ENCODE results near the gene CCDC60. TPM values are rescaled to one million over a fixed set of nuclear protein-coding genes. Genes with fewer than 3 reads are reported as not detected.
A peak's percentile ranks its signal among the peaks of the same experiment; 100 is the strongest.

Gene CCDC60
- 3.5 TPM for total RNA-seq

- peak; percentile 79 for ATAC-seq
Measured at GRCh38 chr12:119334430-119335170, at the start of gene CCDC60. Gene CCDC60, plus strand, starts transcription at chr12:119334729. Its CDS starts 448 bp downstream, at chr12:119335177.

- ATAC-seq, result no peak
Measured at GRCh38 chr12:119288576-119288975, 46.0 kb upstream of the CCDC60 start.

GRCh38 chr12:119292893-119293630 is 41.5 kb upstream of the CCDC60 start:
- no peak for ATAC-seq

GRCh38 chr12:119294211-119294610 is 40.3 kb upstream of the CCDC60 start:
- ATAC-seq, result no peak

GRCh38 chr12:119296535-119296934 is 38.0 kb upstream of the CCDC60 start:
- no peak for ATAC-seq

- ATAC-seq, result no peak
Measured at GRCh38 chr12:119299130-119299529, 35.4 kb upstream of the CCDC60 start.

GRCh38 chr12:119301379-119301778 is 33.1 kb upstream of the CCDC60 start:
- no peak for ATAC-seq

GRCh38 chr12:119302451-119303080 is 32.0 kb upstream of the CCDC60 start:
- ATAC-seq, result no peak

- ATAC-seq, result peak; percentile 83
Measured at GRCh38 chr12:119306593-119306992, 27.9 kb upstream of the CCDC60 start.

- ATAC-seq, result no peak
Measured at GRCh38 chr12:119307747-119308146, 26.8 kb upstream of the CCDC60 start.

- no peak for ATAC-seq
Measured at GRCh38 chr12:119308708-119309456, 25.6 kb upstream of the CCDC60 start.

- ATAC-seq, result no peak
Measured at GRCh38 chr12:119311878-119312277, 22.7 kb upstream of the CCDC60 start.

GRCh38 chr12:119312904-119313303 is 21.6 kb upstream of the CCDC60 start:
- no peak for ATAC-seq

- ATAC-seq, result no peak
Measured at GRCh38 chr12:119314290-119314689, 20.2 kb upstream of the CCDC60 start.

- peak; percentile 80 for ATAC-seq
Measured at GRCh38 chr12:119319638-119320037, 14.9 kb upstream of the CCDC60 start.

- ATAC-seq, result no peak
Measured at GRCh38 chr12:119320678-119321077, 13.9 kb upstream of the CCDC60 start.

- ATAC-seq, result no peak
Measured at GRCh38 chr12:119322301-119322723, 12.2 kb upstream of the CCDC60 start.

GRCh38 chr12:119325813-119326212 is 8.7 kb upstream of the CCDC60 start:
- peak; percentile 62 for ATAC-seq

GRCh38 chr12:119326341-119326740 is 8.2 kb upstream of the CCDC60 start:
- peak; percentile 84 for ATAC-seq

GRCh38 chr12:119327471-119327870 is 7.1 kb upstream of the CCDC60 start:
- ATAC-seq, result no peak

- ATAC-seq, result peak; percentile 70
Measured at GRCh38 chr12:119328111-119328510, 6.4 kb upstream of the CCDC60 start.

- no peak for ATAC-seq
Measured at GRCh38 chr12:119338593-119339363, 4.2 kb downstream of the CCDC60 start.

Measured in esophagus mucosa (tissue), 1 donor.